GM12878 (cell line): Measurements from ENCODE around the gene ARHGAP15.

Experiments
- CTCF ChIP-seq, 3 experiments: IDR thresholded peaks in 2 of 3; conservative IDR thresholded peaks in 1 of 3; 2 replicates each; pipeline ENCODE4 v1.5.1; 2011; ENCODE audit warnings: low read depth in 3 of 3, low read length in 3 of 3, mild to moderate bottlenecking in 3 of 3, control low read depth in 2 of 3, moderate library complexity in 2 of 3, inconsistent platforms in 1 of 3, mixed read lengths in 1 of 3; ENCODE audit not compliant: control insufficient read depth in 2 of 3, insufficient read depth in 1 of 3; ENCODE audit errors: extremely low read depth in 1 of 3
- PBX3 ChIP-seq: IDR thresholded peaks from 2 replicates; pipeline ENCODE4 v1.6.1; 2011; ENCODE audit warnings: mild to moderate bottlenecking, low read depth, low read length, moderate library complexity; ENCODE audit not compliant: insufficient replicate concordance
- POLR2A ChIP-seq: IDR thresholded peaks from 2 replicates; pipeline ENCODE4 v1.6.1; 2011; ENCODE audit warnings: low read depth, mild to moderate bottlenecking, low read length
- SP1 ChIP-seq: IDR thresholded peaks from one replicate; pipeline ENCODE4 v1.6.1; 2011; ENCODE audit warnings: low read depth, low read length
- USF1 ChIP-seq: IDR thresholded peaks from 2 replicates; pipeline ENCODE4 v1.6.1; 2011; ENCODE audit warnings: borderline replicate concordance, low read depth, mild to moderate bottlenecking, moderate library complexity, mixed read lengths, low read length; ENCODE audit not compliant: insufficient read depth; ENCODE audit errors: extremely low read length

GRCh38 chr2:143357966-143358365 is 228.7 kb downstream of the ARHGAP15 start:
- no peak for TF ChIP-seq CTCF (IDR thresholded peaks at IDR 0.05 in 2 of 3, conservative IDR thresholded peaks at IDR 0.05 in 1 of 3; ENCODE audit: control insufficient read depth in 2 of 3, extremely low read depth in 1 of 3, insufficient read depth in 1 of 3, low read depth in 3 of 3, low read length in 3 of 3)
- TF ChIP-seq POLR2A: no peak
- no peak for TF ChIP-seq USF1
- no peak for TF ChIP-seq SP1
- TF ChIP-seq PBX3: no peak
